Astrocyte (in vitro differentiated cells and primary cell): ENCODE data around the gene LZTR1. TPM values are rescaled to one million over a fixed set of nuclear protein-coding genes. Genes with fewer than 3 reads are reported as not detected.

Source experiments
- DNase-seq: peaks from one replicate; pipeline ENCODE4 v3.0.0-alpha.2; 2010; ENCODE audit warnings: low read depth
- FAIRE-seq: peaks from 2 replicates; lab custom pipeline; 2011; peaks lifted over from hg19 to GRCh38; lab: Jason Lieb, UNC
- H2AFZ ChIP-seq: 2 replicates; pipeline ENCODE4 v1.6.0; 2012; ENCODE audit warnings: low read depth, low read length, inconsistent platforms
- H3K27ac ChIP-seq: 2 replicates; pipeline ENCODE4 v1.5.1; 2011; ENCODE audit warnings: low read depth, low read length, inconsistent platforms
- H3K27me3 ChIP-seq: 2 replicates; pipeline ENCODE4 v1.6.0; 2011; ENCODE audit warnings: low read length, inconsistent platforms; ENCODE audit not compliant: insufficient read depth
- H3K36me3 ChIP-seq: 2 replicates; pipeline ENCODE4 v1.5.1; 2011; ENCODE audit warnings: low read length, inconsistent platforms; ENCODE audit not compliant: insufficient read depth
- H3K4me1 ChIP-seq: 2 replicates; pipeline ENCODE4 v1.5.1; 2011; ENCODE audit warnings: low read length, inconsistent platforms; ENCODE audit not compliant: insufficient read depth
- H3K4me2 ChIP-seq: 2 replicates; pipeline ENCODE4 v1.6.0; 2012; ENCODE audit warnings: low read length, inconsistent platforms
- H3K4me3 ChIP-seq: 2 replicates; pipeline ENCODE4 v1.5.1; 2011; ENCODE audit warnings: low read depth, mild to moderate bottlenecking, low read length, inconsistent platforms; ENCODE audit not compliant: insufficient read depth
- H3K79me2 ChIP-seq: 2 replicates; pipeline ENCODE4 v1.6.0; 2012; ENCODE audit warnings: mild to moderate bottlenecking, low read length, inconsistent platforms; ENCODE audit not compliant: insufficient read depth
- H3K9ac ChIP-seq: 2 replicates; pipeline ENCODE4 v1.6.0; 2012; ENCODE audit warnings: mild to moderate bottlenecking, low read length, inconsistent platforms
- H3K9me3 ChIP-seq: 2 replicates; pipeline ENCODE4 v1.5.1; 2012; ENCODE audit warnings: low read depth, mild to moderate bottlenecking, low read length, inconsistent platforms; ENCODE audit not compliant: insufficient read depth
- H4K20me1 ChIP-seq: 2 replicates; pipeline ENCODE4 v1.6.0; 2012; ENCODE audit warnings: low read length, inconsistent platforms; ENCODE audit not compliant: insufficient read depth
- H3K27ac Mint-ChIP-seq: one replicate; pipeline ENCODE4 v1.8.0; 2021; ENCODE audit warnings: mild to moderate bottlenecking, mixed read lengths; ENCODE audit not compliant: unreplicated experiment
- H3K27me3 Mint-ChIP-seq: one replicate; pipeline ENCODE4 v1.8.0; 2021; ENCODE audit warnings: low read depth, mixed read lengths; ENCODE audit not compliant: unreplicated experiment
- H3K36me3 Mint-ChIP-seq: one replicate; pipeline ENCODE4 v1.8.0; 2021; ENCODE audit warnings: low read depth, mixed read lengths; ENCODE audit not compliant: unreplicated experiment
- H3K4me1 Mint-ChIP-seq: one replicate; pipeline ENCODE4 v1.8.0; 2021; ENCODE audit warnings: low read depth, mixed read lengths; ENCODE audit not compliant: unreplicated experiment
- H3K4me3 Mint-ChIP-seq: one replicate; pipeline ENCODE4 v1.8.0; 2021; ENCODE audit warnings: mild to moderate bottlenecking, moderate library complexity, mixed read lengths; ENCODE audit not compliant: unreplicated experiment
- H3K9me3 Mint-ChIP-seq: one replicate; pipeline ENCODE4 v1.8.0; 2021; ENCODE audit warnings: mild to moderate bottlenecking, mixed read lengths; ENCODE audit not compliant: unreplicated experiment
- EZH2 ChIP-seq: IDR thresholded peaks from 2 replicates; pipeline ENCODE4 v1.6.1; 2012; ENCODE audit warnings: mild to moderate bottlenecking, low read length, inconsistent platforms; ENCODE audit not compliant: insufficient read depth
- total RNA-seq: library from RNA; stranded (reverse); gene quantifications from 2 replicates; pipeline ENCODE4 v1.2.1, GENCODE V29; 2021
- TF ChIP-seq, protein P1 (sequence below): IDR thresholded peaks from 2 replicates; pipeline ENCODE4 v1.5.1; 2011; ENCODE audit warnings: low read depth, mild to moderate bottlenecking, inconsistent platforms, low read length, moderate library complexity; ENCODE audit not compliant: insufficient read depth

Gene LZTR1
- total RNA-seq, 1 donor from 2014 or later, result 62.0 TPM

DNA sequence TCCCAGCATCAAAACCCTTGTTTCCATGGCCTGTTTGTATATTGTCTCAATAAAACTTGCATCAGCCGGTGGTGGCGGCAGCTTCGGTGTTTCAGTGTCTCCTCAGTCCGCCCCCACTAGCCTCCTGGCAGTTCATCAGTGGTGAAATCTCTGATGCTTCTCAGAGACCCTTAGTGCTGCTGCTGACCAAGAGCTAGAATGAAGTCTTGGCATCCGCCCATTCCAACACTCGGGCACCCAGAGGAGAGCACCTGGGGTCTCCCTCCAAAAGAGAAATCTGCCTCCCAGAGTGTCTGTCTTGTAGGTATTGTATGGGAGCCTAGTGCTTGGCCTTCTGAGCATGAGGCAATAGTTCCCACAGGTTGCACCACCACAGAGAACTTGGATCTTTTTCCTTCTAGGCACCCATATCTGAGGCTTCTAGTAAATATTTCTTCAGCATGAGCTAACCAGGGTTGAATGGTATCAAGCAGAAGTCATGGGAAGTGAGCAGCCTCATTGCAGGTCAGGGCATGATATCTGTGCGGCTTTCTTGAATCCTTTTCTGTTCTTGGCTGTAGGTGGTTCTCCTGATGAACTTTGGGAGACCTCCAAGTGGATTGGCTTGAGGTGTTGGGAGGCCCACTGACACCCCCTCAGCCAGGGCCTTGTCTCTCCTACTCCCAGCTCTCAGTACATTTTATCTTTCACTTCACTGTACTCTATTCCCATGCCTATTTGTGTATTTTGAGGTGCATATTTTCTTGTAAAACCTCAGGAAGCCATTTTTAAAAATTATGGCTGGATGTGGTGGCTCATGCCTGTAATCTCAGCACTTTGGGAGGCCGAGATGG is 28.2 kb upstream of the LZTR1 start:
- Mint-ChIP-seq H3K36me3 (peaks cover 7% of the 10 kb centered on the region), H3K27me3 (no peaks in the 10 kb centered on the region), H3K4me1 (peaks cover 29% of the 10 kb centered on the region), H3K27ac (peak overlapping the region; percentile 36), H3K9me3 (no peaks in the 10 kb centered on the region), H3K4me3 (no peak overlapping the region)
- Histone ChIP-seq H3K36me3 (peaks cover 32% of the 10 kb centered on the region), H3K4me1 (peaks cover 14% of the 10 kb centered on the region), H3K9ac (no peak overlapping the region), H3K4me2 (no peak overlapping the region), H3K27ac (no peak overlapping the region), H3K27me3 (no peaks in the 10 kb centered on the region), H2AFZ (no peak overlapping the region), H3K79me2 (peaks cover 42% of the 10 kb centered on the region), H3K4me3 (no peak overlapping the region), H3K9me3 (no peaks in the 10 kb centered on the region), H4K20me1 (peaks cover 63% of the 10 kb centered on the region)
- TF ChIP-seq EZH2, result no peak
- TF ChIP-seq, protein P1, sequence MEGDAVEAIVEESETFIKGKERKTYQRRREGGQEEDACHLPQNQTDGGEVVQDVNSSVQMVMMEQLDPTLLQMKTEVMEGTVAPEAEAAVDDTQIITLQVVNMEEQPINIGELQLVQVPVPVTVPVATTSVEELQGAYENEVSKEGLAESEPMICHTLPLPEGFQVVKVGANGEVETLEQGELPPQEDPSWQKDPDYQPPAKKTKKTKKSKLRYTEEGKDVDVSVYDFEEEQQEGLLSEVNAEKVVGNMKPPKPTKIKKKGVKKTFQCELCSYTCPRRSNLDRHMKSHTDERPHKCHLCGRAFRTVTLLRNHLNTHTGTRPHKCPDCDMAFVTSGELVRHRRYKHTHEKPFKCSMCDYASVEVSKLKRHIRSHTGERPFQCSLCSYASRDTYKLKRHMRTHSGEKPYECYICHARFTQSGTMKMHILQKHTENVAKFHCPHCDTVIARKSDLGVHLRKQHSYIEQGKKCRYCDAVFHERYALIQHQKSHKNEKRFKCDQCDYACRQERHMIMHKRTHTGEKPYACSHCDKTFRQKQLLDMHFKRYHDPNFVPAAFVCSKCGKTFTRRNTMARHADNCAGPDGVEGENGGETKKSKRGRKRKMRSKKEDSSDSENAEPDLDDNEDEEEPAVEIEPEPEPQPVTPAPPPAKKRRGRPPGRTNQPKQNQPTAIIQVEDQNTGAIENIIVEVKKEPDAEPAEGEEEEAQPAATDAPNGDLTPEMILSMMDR, result no peak
- FAIRE-seq (no peak), DNase-seq (no peak)

- peaks cover 26% of the 10 kb centered on the region for H3K36me3 ChIP-seq
- H3K4me1 Mint-ChIP-seq, result peaks cover 23% of the 10 kb centered on the region
- no peak overlapping the region for H3K27ac ChIP-seq
- H3K4me2 ChIP-seq, result no peak overlapping the region
- DNase-seq (no peak), FAIRE-seq (no peak)
- H3K4me1 ChIP-seq, result peaks cover 14% of the 10 kb centered on the region
- H3K9me3 Mint-ChIP-seq, result no peaks in the 10 kb centered on the region
- peaks cover 46% of the 10 kb centered on the region for H4K20me1 ChIP-seq
- H3K9me3 ChIP-seq, result no peaks in the 10 kb centered on the region
- no peak overlapping the region for H3K9ac ChIP-seq
- no peak overlapping the region for H3K27ac Mint-ChIP-seq
- TF ChIP-seq, protein P1, result no peak
- TF ChIP-seq EZH2, result no peak
- no peaks in the 10 kb centered on the region for H3K27me3 Mint-ChIP-seq
- H3K27me3 ChIP-seq, result no peaks in the 10 kb centered on the region
- peaks cover 7% of the 10 kb centered on the region for H3K36me3 Mint-ChIP-seq
- H3K4me3 Mint-ChIP-seq, result no peak overlapping the region
- H3K4me3 ChIP-seq, result no peak overlapping the region
- H3K79me2 ChIP-seq, result peaks cover 27% of the 10 kb centered on the region
- no peak overlapping the region for H2AFZ ChIP-seq
Observed at GRCh38 chr22:20955548-20955947, 26.5 kb upstream of the LZTR1 start.
